Trophoblast cell (in vitro differentiated cells and primary cell): ENCODE results near the gene IKZF4.

Experiments
- DNase-seq, 2 donors: peaks; one replicate each; pipeline ENCODE4 v3.0.0-alpha.2; 2016
- H2AFZ ChIP-seq: 2 replicates; pipeline ENCODE4 v1.6.1; 2013; ENCODE audit warnings: low read length, moderate library complexity, mild to moderate bottlenecking; ENCODE audit not compliant: insufficient read depth, poor library complexity
- H2AK5ac ChIP-seq: 2 replicates; pipeline ENCODE4 v1.6.1; 2013; ENCODE audit warnings: mild to moderate bottlenecking, low read length
- H2BK120ac ChIP-seq: 2 replicates; pipeline ENCODE4 v1.6.1; 2013; ENCODE audit warnings: low read length, mild to moderate bottlenecking, moderate library complexity; ENCODE audit not compliant: insufficient read depth, poor library complexity
- H2BK12ac ChIP-seq: 2 replicates; pipeline ENCODE4 v1.6.1; 2013; ENCODE audit warnings: mild to moderate bottlenecking, low read length, moderate library complexity
- H2BK5ac ChIP-seq: 2 replicates; pipeline ENCODE4 v1.6.1; 2013; ENCODE audit warnings: low read length, low read depth, moderate library complexity, mild to moderate bottlenecking; ENCODE audit not compliant: poor library complexity
- H3K14ac ChIP-seq: 2 replicates; pipeline ENCODE4 v1.6.1; 2013; ENCODE audit warnings: mild to moderate bottlenecking, low read length
- H3K18ac ChIP-seq: 2 replicates; pipeline ENCODE4 v1.6.1; 2013; ENCODE audit warnings: mild to moderate bottlenecking, low read length
- H3K23ac ChIP-seq: 2 replicates; pipeline ENCODE4 v1.6.1; 2013; ENCODE audit warnings: low read length
- H3K27ac ChIP-seq: 2 replicates; pipeline ENCODE4 v1.5.1; 2013; ENCODE audit warnings: low read depth, mild to moderate bottlenecking, inconsistent platforms, low read length, moderate library complexity
- H3K27me3 ChIP-seq: 2 replicates; pipeline ENCODE4 v1.6.1; 2013; ENCODE audit warnings: inconsistent platforms, mild to moderate bottlenecking, low read length, moderate library complexity; ENCODE audit not compliant: insufficient read depth
- H3K36me3 ChIP-seq, 2 experiments: 1 replicate in 1 of 2; 2 replicates in 1 of 2; pipeline ENCODE4 v1.6.1; 2013; ENCODE audit warnings: low read length in 2 of 2, mild to moderate bottlenecking in 2 of 2, moderate library complexity in 1 of 2; ENCODE audit not compliant: insufficient read depth in 2 of 2, control insufficient read depth in 1 of 2
- H3K4ac ChIP-seq: 2 replicates; pipeline ENCODE4 v1.6.1; 2013; ENCODE audit warnings: low read depth, mild to moderate bottlenecking, low read length, moderate library complexity
- H3K4me1 ChIP-seq, 2 experiments: 1 replicate in 1 of 2; 2 replicates in 1 of 2; pipeline ENCODE4 v1.6.1; 2013; ENCODE audit warnings: low read length in 2 of 2, mild to moderate bottlenecking in 2 of 2, moderate library complexity in 1 of 2; ENCODE audit not compliant: insufficient read depth in 2 of 2, control insufficient read depth in 1 of 2
- H3K4me2 ChIP-seq: 2 replicates; pipeline ENCODE4 v1.6.1; 2013; ENCODE audit warnings: inconsistent platforms, mild to moderate bottlenecking, low read length, moderate library complexity
- H3K4me3 ChIP-seq: 2 replicates; pipeline ENCODE4 v1.5.1; 2013; ENCODE audit warnings: mild to moderate bottlenecking, low read depth, low read length, inconsistent platforms
- H3K79me1 ChIP-seq: one replicate; pipeline ENCODE4 v1.6.1; 2013; ENCODE audit warnings: low read length
- H3K79me2 ChIP-seq: 2 replicates; pipeline ENCODE4 v1.6.1; 2013; ENCODE audit warnings: low read length, mild to moderate bottlenecking; ENCODE audit not compliant: control insufficient read depth, insufficient read depth, poor library complexity
- H3K9ac ChIP-seq: 2 replicates; pipeline ENCODE4 v1.6.1; 2013; ENCODE audit warnings: mild to moderate bottlenecking, low read length
- H3K9me3 ChIP-seq: 2 replicates; pipeline ENCODE4 v1.6.1; 2013; ENCODE audit warnings: low read depth, mild to moderate bottlenecking, control low read depth, inconsistent platforms, low read length; ENCODE audit not compliant: insufficient read depth
- H4K12ac ChIP-seq: 2 replicates; pipeline ENCODE4 v1.6.1; 2013; ENCODE audit warnings: low read depth, mild to moderate bottlenecking, low read length, moderate library complexity
- H4K8ac ChIP-seq: 2 replicates; pipeline ENCODE4 v1.6.1; 2013; ENCODE audit warnings: low read depth, mild to moderate bottlenecking, low read length, moderate library complexity
- H4K91ac ChIP-seq: one replicate; pipeline ENCODE4 v1.6.1; 2013; ENCODE audit warnings: low read depth, mild to moderate bottlenecking, low read length, moderate library complexity
- WGBS: extraction: QIAGEN DNeasy Blood & Tissue Kit; methylation state at CpG from one replicate; pipeline ENCODE4 v1.1.7; 2013; ENCODE audit warnings: missing lambda C conversion rate; ENCODE audit not compliant: insufficient read length, insufficient coverage; ENCODE audit errors: extremely low coverage; 5-methylcytosine and 5-hydroxymethylcytosine counted together

The IKZF4 gene

DNA sequence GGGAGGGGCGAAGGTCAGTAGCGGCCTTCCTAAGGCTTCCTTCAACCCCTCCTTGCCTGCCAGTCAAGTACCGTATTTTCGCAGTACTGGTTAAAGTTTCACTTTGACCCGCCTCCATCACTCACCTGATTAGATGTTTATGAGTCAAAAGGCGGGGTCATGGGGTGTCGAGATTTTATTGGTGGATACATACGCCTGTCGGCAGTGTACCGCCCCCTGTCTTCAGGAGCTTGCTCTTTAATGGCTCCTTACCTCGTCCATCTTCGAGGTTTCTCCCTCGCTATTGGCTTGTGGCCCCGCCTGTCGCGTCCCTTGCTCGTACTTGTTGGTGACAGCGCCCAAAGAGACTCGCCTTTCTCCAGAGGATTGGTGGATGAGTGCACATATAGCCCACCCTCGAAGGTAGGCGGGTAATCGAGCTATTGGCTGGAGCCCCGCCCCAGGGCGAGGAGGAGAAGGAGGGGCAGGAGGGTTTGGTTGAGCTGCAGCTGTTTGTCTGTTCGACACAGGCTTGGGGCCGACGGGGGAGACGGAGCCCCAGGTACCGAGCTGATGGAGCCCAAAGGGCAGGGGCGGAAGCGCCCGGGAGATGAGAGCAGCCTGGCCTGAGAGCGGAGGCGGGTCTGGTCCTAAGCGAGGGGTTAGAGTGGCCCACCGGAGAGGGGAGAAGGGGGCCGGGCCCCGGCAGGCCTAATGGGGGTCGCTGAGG, 47.1 kb upstream of the IKZF4 start, which contains the start of gene RAB5B:
Gene RAB5B, plus strand, starts transcription at position 480 of the 709 bp plus-strand sequence. CDS start 12,883 bp downstream, outside the sequence.
- H3K4me1 ChIP-seq = peaks cover 14 to 17% of the 10 kb centered on the region in 2 experiments
- H4K8ac ChIP-seq = peak within 1 kb of the TSS; percentile 84
- no peaks in the 10 kb centered on the region for H3K27me3 ChIP-seq
- no peaks in the 10 kb centered on the region for H3K9me3 ChIP-seq
- peak within 1 kb of the TSS; percentile 96 for H4K91ac ChIP-seq
- peaks cover 12% of the 10 kb centered on the region for H3K79me2 ChIP-seq
- H3K9ac ChIP-seq = peak within 1 kb of the TSS; percentile 92
- peak within 1 kb of the TSS; percentile 81 for H4K12ac ChIP-seq
- H2BK5ac ChIP-seq = peak within 1 kb of the TSS; percentile 94
- peaks cover 15 to 28% of the 10 kb centered on the region in 2 experiments for H3K36me3 ChIP-seq
- DNase-seq = peak; percentile 100
- peak within 1 kb of the TSS; percentile 93 for H3K23ac ChIP-seq
- peak within 1 kb of the TSS; percentile 51 for H2AFZ ChIP-seq
- peak within 1 kb of the TSS; percentile 80 for H3K27ac ChIP-seq
- H3K4me2 ChIP-seq = peak within 1 kb of the TSS; percentile 77
- peaks cover 10% of the 10 kb centered on the region for H3K79me1 ChIP-seq
- peak within 1 kb of the TSS; percentile 79 for H2BK120ac ChIP-seq
- H2AK5ac ChIP-seq = peak within 1 kb of the TSS; percentile 51
- H2BK12ac ChIP-seq = peak within 1 kb of the TSS; percentile 4
- WGBS = no CpG with 5 or more reads among the region's 39 CpGs
- peak within 1 kb of the TSS; percentile 92 for H3K14ac ChIP-seq
- peak within 1 kb of the TSS; percentile 92 for H3K18ac ChIP-seq
- H3K4ac ChIP-seq = peak within 1 kb of the TSS; percentile 82
- H3K4me3 ChIP-seq = peak within 1 kb of the TSS; percentile 91

GRCh38 chr12:55974308-55974730, 46.5 kb upstream of the IKZF4 start:
- Histone ChIP-seq H3K36me3 (peaks cover 14 to 25% of the 10 kb centered on the region in 2 experiments), H3K27me3 (no peaks in the 10 kb centered on the region), H3K18ac (peak overlapping the region; percentile 92), H3K9me3 (no peaks in the 10 kb centered on the region), H3K4me1 (peaks cover 14 to 17% of the 10 kb centered on the region in 2 experiments), H4K91ac (peak overlapping the region; percentile 96), H4K8ac (peak overlapping the region; percentile 84), H3K79me2 (peaks cover 12% of the 10 kb centered on the region), H2BK5ac (peak overlapping the region; percentile 94), H3K4ac (peak overlapping the region; percentile 82), H2BK12ac (no peak overlapping the region), H2AK5ac (peak overlapping the region; percentile 51), H3K23ac (no peak overlapping the region), H2BK120ac (peak overlapping the region; percentile 79), H3K4me2 (peak overlapping the region; percentile 77), H3K14ac (peak overlapping the region; percentile 92), H3K4me3 (peak overlapping the region; percentile 91), H3K27ac (peak overlapping the region; percentile 80), H3K9ac (peak overlapping the region; percentile 92), H4K12ac (peak overlapping the region; percentile 81), H2AFZ (peak overlapping the region; percentile 51), H3K79me1 (peaks cover 10% of the 10 kb centered on the region)
- WGBS = no CpG with 5 or more reads among the region's 15 CpGs
- DNase-seq = peak in 1 of 2 donors; percentile 56

DNA sequence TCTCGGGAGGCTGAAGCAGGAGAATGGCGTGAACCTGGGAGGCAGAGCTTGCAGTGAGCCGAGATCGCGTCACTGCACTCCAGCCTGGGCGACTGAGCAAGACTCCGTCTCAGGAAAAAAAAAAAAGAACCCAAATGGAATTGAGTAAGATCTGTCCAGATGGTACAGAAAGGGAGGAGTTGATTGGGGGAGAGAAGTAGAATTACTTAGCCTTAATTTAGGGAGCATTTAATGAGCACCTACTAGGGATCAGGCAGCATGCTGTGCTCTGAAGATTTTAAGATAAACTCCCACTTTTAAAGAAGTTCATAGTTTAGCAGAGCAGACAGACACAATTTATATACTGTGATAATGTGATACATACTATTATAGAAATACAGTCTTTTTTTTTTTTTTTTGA, 42.5 kb upstream of the IKZF4 start:
- DNase-seq = no peak
- WGBS = no CpG with 5 or more reads among the region's 7 CpGs
- Histone ChIP-seq H2AK5ac (no peak overlapping the region), H2BK120ac (no peak overlapping the region), H4K12ac (no peak overlapping the region), H3K23ac (no peak overlapping the region), H3K27ac (no peak overlapping the region), H3K36me3 (peaks cover 11 to 20% of the 10 kb centered on the region in 2 experiments), H3K79me1 (peaks cover 8% of the 10 kb centered on the region), H3K18ac (no peak overlapping the region), H2BK12ac (no peak overlapping the region), H3K4me2 (no peak overlapping the region), H3K79me2 (peaks cover 10% of the 10 kb centered on the region), H4K91ac (no peak overlapping the region), H3K27me3 (no peaks in the 10 kb centered on the region), H2AFZ (no peak overlapping the region), H3K9me3 (no peaks in the 10 kb centered on the region), H4K8ac (no peak overlapping the region), H2BK5ac (no peak overlapping the region), H3K9ac (no peak overlapping the region), H3K4me3 (no peak overlapping the region), H3K4ac (no peak overlapping the region), H3K14ac (no peak overlapping the region), H3K4me1 (no peaks in the 10 kb centered on the region)

- H2BK120ac ChIP-seq = no peak overlapping the region
- H2BK12ac ChIP-seq = no peak overlapping the region
- H2AFZ ChIP-seq = no peak overlapping the region
- no peak overlapping the region for H3K4me3 ChIP-seq
- no peak overlapping the region for H3K9ac ChIP-seq
- peaks cover 8% of the 10 kb centered on the region for H3K79me2 ChIP-seq
- no peak overlapping the region for H2BK5ac ChIP-seq
- H4K8ac ChIP-seq = no peak overlapping the region
- H2AK5ac ChIP-seq = no peak overlapping the region
- no peak overlapping the region for H3K14ac ChIP-seq
- H3K4ac ChIP-seq = no peak overlapping the region
- peaks cover 16 to 25% of the 10 kb centered on the region in 2 experiments for H3K36me3 ChIP-seq
- no peak overlapping the region for H3K18ac ChIP-seq
- H3K27me3 ChIP-seq = no peaks in the 10 kb centered on the region
- H4K12ac ChIP-seq = no peak overlapping the region
- H3K4me1 ChIP-seq = no peaks in the 10 kb centered on the region
- no peak overlapping the region for H4K91ac ChIP-seq
- H3K79me1 ChIP-seq = peaks cover 6% of the 10 kb centered on the region
- no peak overlapping the region for H3K23ac ChIP-seq
- H3K4me2 ChIP-seq = no peak overlapping the region
- no peak for DNase-seq
- no peak overlapping the region for H3K27ac ChIP-seq
- whole genome bisulfite sequencing = no CpG with 5 or more reads among the region's 3 CpGs
- no peaks in the 10 kb centered on the region for H3K9me3 ChIP-seq
Observed at GRCh38 chr12:55979069-55979468, 41.8 kb upstream of the IKZF4 start.
